HepG2 (cell line): Measurements from ENCODE around the gene SLC29A3. TPM values are rescaled to one million over a fixed set of nuclear protein-coding genes. Genes with fewer than 3 reads are reported as not detected.

Source experiments
- ATAC-seq: fragments of 200-7000 bp; cut with Tn5 transposase; 3 replicates; pipeline ENCODE4 v1.9.1; 2020; ENCODE audit warnings: mild to moderate bottlenecking, moderate library complexity
- BruUV-seq: library from RNA; stranded (reverse); fragments of 400-500 nt; replicated peaks from 2 replicates; lab custom pipeline; 2021; lab: Mats Ljungman, UMichigan
- CTCF ChIA-PET: fragments of 300-600 bp; formaldehyde crosslinking; extraction: SDS; loops from one replicate; lab custom pipeline; 2021; ENCODE audit warnings: low total read pairs, inconsistent platforms, low intra/inter-chr PET ratio; lab: Yijun Ruan, JAX
- POLR2A ChIA-PET: fragments of 350-600 bp; sonication (Branson Sonifier 250); formaldehyde crosslinking; loops from one replicate; lab custom pipeline; 2020; ENCODE audit warnings: antibody characterized with exemption, inconsistent platforms; lab: Yijun Ruan, JAX
- DNase-seq: peaks from one replicate; pipeline ENCODE4 v3.0.0-alpha.2; 2015; ENCODE audit warnings: low spot score
- FAIRE-seq: peaks from 3 replicates; lab custom pipeline; 2011; peaks lifted over from hg19 to GRCh38; lab: Jason Lieb, UNC
- H2AFZ ChIP-seq: one replicate; pipeline ENCODE4 v1.6.1; 2011; ENCODE audit warnings: low read length, inconsistent platforms
- H3K27ac ChIP-seq: fragments of 300-600 bp; 3 replicates; pipeline ENCODE4 v1.8.0; 2011; ENCODE audit warnings: mixed run types, mild to moderate bottlenecking, mixed read lengths, low read length, inconsistent platforms; ENCODE audit not compliant: insufficient read depth; ENCODE audit errors: extremely low read length
- H3K27me3 ChIP-seq, 2 experiments: fragments of 200-600 bp in 1 of 2; 2 replicates in 1 of 2; 3 replicates in 1 of 2; pipeline versions ENCODE4 v1.6.0 to v1.8.0; 2011; ENCODE audit warnings: low read length in 2 of 2, mild to moderate bottlenecking in 2 of 2, moderate library complexity in 2 of 2, inconsistent platforms in 1 of 2; ENCODE audit not compliant: insufficient read depth in 2 of 2, control insufficient read depth in 1 of 2
- H3K36me3 ChIP-seq, 2 experiments: fragments of 200-600 bp in 1 of 2; replicated peaks in 1 of 2; 2 replicates in 1 of 2; 3 replicates in 1 of 2; pipeline versions ENCODE4 v1.5.1 to v1.8.0; 2011; ENCODE audit warnings: low read length in 2 of 2, inconsistent platforms in 1 of 2; ENCODE audit not compliant: insufficient read depth in 2 of 2, control insufficient read depth in 1 of 2
- H3K4me1 ChIP-seq: 2 replicates; pipeline ENCODE4 v1.5.1; 2012; ENCODE audit warnings: low read length, inconsistent platforms; ENCODE audit not compliant: insufficient read depth
- H3K4me2 ChIP-seq: 2 replicates; pipeline ENCODE4 v1.6.0; 2011; ENCODE audit warnings: low read depth, low read length, inconsistent platforms
- H3K4me3 ChIP-seq, 3 experiments: fragments of 200-600 bp in 1 of 3; sonication (generic), shearing (Covaris generic) in 1 of 3; replicated peaks in 1 of 3; 2 replicates each; pipeline ENCODE4 v1.5.1; 2011 to 2016; ENCODE audit warnings: low read length in 3 of 3, inconsistent platforms in 2 of 3, low read depth in 2 of 3, mild to moderate bottlenecking in 2 of 3, control low read depth in 1 of 3, mixed read lengths in 1 of 3; ENCODE audit not compliant: insufficient read depth in 1 of 3
- H3K79me2 ChIP-seq: one replicate; pipeline ENCODE4 v1.6.1; 2011; ENCODE audit warnings: low read length, inconsistent platforms; ENCODE audit not compliant: insufficient read depth
- H3K9ac ChIP-seq: 2 replicates; pipeline ENCODE4 v1.6.0; 2011; ENCODE audit warnings: mild to moderate bottlenecking, low read depth, low read length, inconsistent platforms; ENCODE audit not compliant: insufficient read depth
- H3K9me3 ChIP-seq: 2 replicates; pipeline ENCODE4 v1.5.1; 2012; ENCODE audit warnings: mild to moderate bottlenecking, low read length
- H4K20me1 ChIP-seq: 2 replicates; pipeline ENCODE4 v1.6.0; 2011; ENCODE audit warnings: inconsistent platforms, mild to moderate bottlenecking, low read length, moderate library complexity; ENCODE audit not compliant: insufficient read depth
- DR1 ChIP-seq: sonication (generic); formaldehyde crosslinking; IDR thresholded peaks from 2 replicates; pipeline ENCODE4 v1.8.0; 2021; ENCODE audit warnings: mild to moderate bottlenecking, missing genetic modification reagents, inconsistent platforms
- EED ChIP-seq: sonication (generic); formaldehyde crosslinking; IDR thresholded peaks from 2 replicates; pipeline ENCODE4 v1.5.0; 2020; ENCODE audit warnings: mild to moderate bottlenecking, missing genetic modification reagents
- ELF3 ChIP-seq: IDR thresholded peaks from 2 replicates; pipeline ENCODE4 v1.6.1; 2016; ENCODE audit warnings: missing genetic modification reagents, missing compliant biosample characterization
- GABPB1 ChIP-seq: IDR thresholded peaks from 2 replicates; pipeline ENCODE4 v1.6.1; 2016; ENCODE audit warnings: mild to moderate bottlenecking, missing genetic modification reagents, moderate library complexity, missing compliant biosample characterization
- HMGXB4 ChIP-seq, 2 experiments: sonication (generic) in 1 of 2; formaldehyde crosslinking in 1 of 2; IDR thresholded peaks; 2 replicates each; pipeline versions ENCODE4 v1.4.0 to v1.6.1; 2018 to 2020; ENCODE audit warnings: missing genetic modification reagents in 2 of 2, borderline replicate concordance in 1 of 2, low read depth in 1 of 2, mild to moderate bottlenecking in 1 of 2, missing biosample characterization in 1 of 2
- MED1 ChIP-seq: sonication (generic); formaldehyde crosslinking; IDR thresholded peaks from 2 replicates; pipeline ENCODE4 v1.4.0; 2020; ENCODE audit warnings: missing genetic modification reagents
- MTF2 ChIP-seq: sonication (generic); formaldehyde crosslinking; IDR thresholded peaks from 2 replicates; pipeline ENCODE4 v1.5.0; 2020; ENCODE audit warnings: missing genetic modification reagents, borderline replicate concordance
- MYNN ChIP-seq: sonication (generic); formaldehyde crosslinking; IDR thresholded peaks from 2 replicates; pipeline ENCODE4 v1.4.0; 2020; ENCODE audit warnings: mild to moderate bottlenecking, low read depth, missing genetic modification reagents
- NFE2 ChIP-seq: sonication (generic); formaldehyde crosslinking; IDR thresholded peaks from 2 replicates; pipeline ENCODE4 v1.4.0; 2020; ENCODE audit warnings: missing genetic modification reagents
- POGZ ChIP-seq: sonication (generic); formaldehyde crosslinking; IDR thresholded peaks from 2 replicates; pipeline ENCODE4 v1.4.0; 2020; ENCODE audit warnings: mild to moderate bottlenecking, missing genetic modification reagents
- SP4 ChIP-seq: sonication (generic); formaldehyde crosslinking; IDR thresholded peaks from 2 replicates; pipeline ENCODE4 v1.8.1; 2023; ENCODE audit warnings: mild to moderate bottlenecking, missing genetic modification reagents
- SRSF1 ChIP-seq: fragments of 200-400 bp; formaldehyde crosslinking; optimal IDR thresholded peaks from 2 replicates; pipeline ENCODE3; 2017; ENCODE audit warnings: mild to moderate bottlenecking, low read depth, low read length, moderate library complexity
- ZBTB8A ChIP-seq: sonication (generic); formaldehyde crosslinking; IDR thresholded peaks from 2 replicates; pipeline ENCODE4 v1.4.0; 2020; ENCODE audit warnings: mild to moderate bottlenecking, low read depth, missing genetic modification reagents, borderline replicate concordance
- ZEB1 ChIP-seq: IDR thresholded peaks from 2 replicates; pipeline ENCODE4 v1.6.1; 2012; ENCODE audit warnings: mild to moderate bottlenecking, low read depth, inconsistent platforms; ENCODE audit not compliant: insufficient replicate concordance
- ZFP90 ChIP-seq: sonication (generic); formaldehyde crosslinking; IDR thresholded peaks from 2 replicates; pipeline ENCODE4 v1.8.0; 2022; ENCODE audit warnings: missing genetic modification reagents, mild to moderate bottlenecking, inconsistent platforms, borderline replicate concordance
- ZKSCAN5 ChIP-seq: sonication (generic); formaldehyde crosslinking; IDR thresholded peaks from 2 replicates; pipeline ENCODE4 v1.5.1; 2020; ENCODE audit warnings: mild to moderate bottlenecking, missing genetic modification reagents
- ZNF10 ChIP-seq: sonication (generic); formaldehyde crosslinking; IDR thresholded peaks from 2 replicates; pipeline ENCODE4 v1.4.0; 2020; ENCODE audit warnings: mild to moderate bottlenecking, low read depth, missing genetic modification reagents, borderline replicate concordance
- ZNF124 ChIP-seq: sonication (generic); formaldehyde crosslinking; IDR thresholded peaks from 2 replicates; pipeline ENCODE4 v1.4.0; 2020; ENCODE audit warnings: missing genetic modification reagents
- ZNF567 ChIP-seq: sonication (generic); formaldehyde crosslinking; IDR thresholded peaks from 2 replicates; pipeline ENCODE4 v1.8.1; 2023; ENCODE audit warnings: mild to moderate bottlenecking, missing genetic modification reagents, borderline replicate concordance
- WGBS: methylation state at CpG from one replicate; pipeline ENCODE4 v1.1.6; 2017; ENCODE audit warnings: low lambda C conversion rate; 5-methylcytosine and 5-hydroxymethylcytosine counted together
- in situ Hi-C: cut with HindIII; loops from 2 replicates; pipeline ENCODE4 v1.10.0; 2017; ENCODE audit warnings: low pct_unique_long_range_greater_than_20kb; ENCODE audit not compliant: extremely low pct_ligation_motif_present
- intact Hi-C: fragments of 100-400 bp; cut with micrococcal nuclease; formaldehyde crosslinking; loops from one replicate; pipeline ENCODE4 v1.10.0; 2022; ENCODE audit not compliant: unreplicated experiment
- polyA plus RNA-seq, 8 experiments: library from polyadenylated mRNA; depleted of rRNA in 3 of 8; stranded (reverse) in 7 of 8; unstranded in 1 of 8; fragments of >200 nt; fragmentation: Illumina TruSeq in 4 of 8; extraction: Trizol in 4 of 8; gene quantifications; 2 replicates each; pipeline versions ENCODE4 v1.2.1 to v1.2.3, GENCODE V29; 2011 to 2016; ENCODE audit warnings: low read depth in 4 of 8, missing spikeins in 1 of 8, mixed read lengths in 1 of 8; ENCODE audit not compliant: insufficient read depth in 1 of 8
- total RNA-seq, 5 experiments: library from RNA; depleted of rRNA; stranded (reverse); fragments of >200 nt; fragmentation: Illumina TruSeq; extraction: Trizol; gene quantifications; 2 replicates each; pipeline ENCODE4 v1.2.3, GENCODE V29; 2016; ENCODE audit warnings: low read depth in 1 of 5
- TF ChIP-seq, protein P1 (sequence below): sonication (generic); formaldehyde crosslinking; IDR thresholded peaks from 2 replicates; pipeline ENCODE4 v1.5.0; 2020; ENCODE audit warnings: missing genetic modification reagents

The SLC29A3 gene
- total and polyA plus RNA-seq, 2 of the 13 experiments (the other 11 are each of a cell fraction or from before 2014, with no cell fraction given), result 8.6 to 11.8 TPM

DNA sequence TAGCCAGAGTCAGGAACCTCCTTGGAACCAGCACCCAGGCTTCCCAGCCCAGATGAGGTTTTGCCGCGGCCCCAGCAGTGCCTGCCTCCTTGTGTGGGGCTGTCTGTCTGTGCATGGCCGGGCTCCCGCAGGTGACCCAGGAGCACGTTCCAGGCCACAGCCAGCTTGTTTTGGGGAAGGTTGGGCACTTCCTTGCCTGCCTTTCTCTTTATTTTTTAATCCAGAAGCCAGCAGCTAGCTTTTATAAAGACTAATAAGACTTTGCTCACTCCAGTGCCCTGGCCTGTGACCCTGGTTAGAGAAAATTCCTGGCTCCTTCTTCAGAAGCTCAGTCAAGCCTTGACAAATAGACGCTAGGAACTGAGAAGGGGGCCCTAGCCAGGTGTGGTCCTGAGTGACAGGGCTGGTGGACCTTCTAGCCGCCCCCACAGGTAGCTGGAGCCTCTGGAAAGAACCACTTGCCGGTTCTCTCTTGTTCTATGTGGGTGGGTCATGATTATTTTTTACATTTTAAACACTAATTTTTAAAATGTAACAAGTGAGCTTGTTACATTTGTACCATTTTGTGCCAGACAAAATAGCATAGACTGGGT lies 837 bp downstream of the SLC29A3 start:
- DNase-seq, result no peak
- H3K4me3 ChIP-seq, result peak overlapping the region; percentile 77 to 87 (median 82)
- H3K9ac ChIP-seq, result peak overlapping the region; percentile 78
- no peak for FAIRE-seq
- ATAC-seq, result peak; percentile 59
- H4K20me1 ChIP-seq, result no peaks in the 10 kb centered on the region
- no peaks in the 10 kb centered on the region for H3K9me3 ChIP-seq
- WGBS, result 4% methylated on average over 3 of the region's 8 CpGs
- POLR2A ChIA-PET, result interaction anchor here (0.5 to 6.3 kb wide), 13 partner anchors 16 to 531 kb away, joined by 3 to 210 read pairs (median 4); partner anchors contain the start of gene PSAP
- H2AFZ ChIP-seq, result no peak overlapping the region
- H3K4me1 ChIP-seq, result peaks cover 47% of the 10 kb centered on the region
- H3K4me2 ChIP-seq, result peak overlapping the region; percentile 82
- peaks cover 2 to 22% of the 10 kb centered on the region in 2 experiments; a peak in 4 of 5 replicates for H3K36me3 ChIP-seq
- TSS peak; percentile 29 for BruUV-seq
- peak overlapping the region; percentile 67 for H3K27ac ChIP-seq
- CTCF ChIA-PET, result interaction anchor here (1.4 to 2.1 kb wide), 4 partner anchors 21 to 250 kb away, joined by 5 to 9 read pairs (median 8); no protein-coding TSS in a partner anchor
- in situ Hi-C loops (loop anchor here (5.0 to 10.0 kb wide), 3 partner anchors 57 to 295 kb away; no protein-coding TSS in a partner anchor), intact Hi-C loops (loop anchor here (1.0 to 10.0 kb wide), 5 partner anchors 14 to 285 kb away; no protein-coding TSS in a partner anchor)
- H3K27me3 ChIP-seq, result peaks cover 0 to 12% of the 10 kb centered on the region in 2 experiments; a peak in 1 of 5 replicates
- peaks cover 3% of the 10 kb centered on the region for H3K79me2 ChIP-seq
- TF ChIP-seq NFE2 (CRISPR knock-in tag), result no peak
- TF ChIP-seq ZKSCAN5 (CRISPR knock-in tag), result no peak
- TF ChIP-seq HMGXB4 (CRISPR knock-in tag; IDR thresholded peaks at IDR 0.05; ENCODE audit: borderline replicate concordance in 1 of 2, low read depth in 1 of 2), result peak in 1 of 2 experiments; percentile 55; a peak in 2 of 4 replicates
- TF ChIP-seq MED1 (CRISPR knock-in tag), result no peak
- TF ChIP-seq, protein P1, sequence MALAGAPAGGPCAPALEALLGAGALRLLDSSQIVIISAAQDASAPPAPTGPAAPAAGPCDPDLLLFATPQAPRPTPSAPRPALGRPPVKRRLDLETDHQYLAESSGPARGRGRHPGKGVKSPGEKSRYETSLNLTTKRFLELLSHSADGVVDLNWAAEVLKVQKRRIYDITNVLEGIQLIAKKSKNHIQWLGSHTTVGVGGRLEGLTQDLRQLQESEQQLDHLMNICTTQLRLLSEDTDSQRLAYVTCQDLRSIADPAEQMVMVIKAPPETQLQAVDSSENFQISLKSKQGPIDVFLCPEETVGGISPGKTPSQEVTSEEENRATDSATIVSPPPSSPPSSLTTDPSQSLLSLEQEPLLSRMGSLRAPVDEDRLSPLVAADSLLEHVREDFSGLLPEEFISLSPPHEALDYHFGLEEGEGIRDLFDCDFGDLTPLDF, result no peak
- no peak for TF ChIP-seq SP4
- no peak for TF ChIP-seq ZFP90
- TF ChIP-seq ZNF10 (CRISPR knock-in tag), result no peak
- TF ChIP-seq POGZ, result no peak
- TF ChIP-seq GABPB1 (CRISPR knock-in tag), result no peak
- TF ChIP-seq ZNF567, result no peak
- no peak for TF ChIP-seq SRSF1
- TF ChIP-seq DR1 (CRISPR knock-in tag), result no peak
- no peak for TF ChIP-seq ZEB1
- no peak for TF ChIP-seq ZNF124
- no peak for TF ChIP-seq EED (CRISPR knock-in tag)
- no peak for TF ChIP-seq ZBTB8A (CRISPR knock-in tag)
- no peak for TF ChIP-seq ELF3
- no peak for TF ChIP-seq MYNN
- TF ChIP-seq MTF2 (CRISPR knock-in tag), result no peak
